HepG2 (cell line): ENCODE measurements around the gene MRFAP1L1. TPM values are rescaled to one million over a fixed set of nuclear protein-coding genes. Genes with fewer than 3 reads are reported as not detected.

Experiments used
- BRCA1 ChIP-seq: sonication (generic); formaldehyde crosslinking; IDR thresholded peaks from 2 replicates; pipeline ENCODE4 v1.4.0; 2020; ENCODE audit warnings: missing genetic modification reagents
- MYNN ChIP-seq: sonication (generic); formaldehyde crosslinking; IDR thresholded peaks from 2 replicates; pipeline ENCODE4 v1.4.0; 2020; ENCODE audit warnings: mild to moderate bottlenecking, low read depth, missing genetic modification reagents
- NR2F2 ChIP-seq: IDR thresholded peaks from 2 replicates; pipeline ENCODE4 v1.6.1; 2012; ENCODE audit warnings: low read depth, inconsistent platforms, borderline replicate concordance
- RXRB ChIP-seq: IDR thresholded peaks from 2 replicates; pipeline ENCODE4 v1.6.1; 2016; ENCODE audit warnings: borderline replicate concordance, missing genetic modification reagents, missing compliant biosample characterization
- SRY ChIP-seq: sonication (generic); formaldehyde crosslinking; IDR thresholded peaks from 2 replicates; pipeline ENCODE4 v1.8.0; 2022; ENCODE audit warnings: mild to moderate bottlenecking, missing genetic modification reagents
- TAF15 ChIP-seq: fragments of 200-400 bp; formaldehyde crosslinking; IDR thresholded peaks from one replicate; pipeline ENCODE4 v1.6.1; 2018; ENCODE audit warnings: mild to moderate bottlenecking, low read depth, low read length; ENCODE audit not compliant: poor library complexity, severe bottlenecking
- ZFP1 ChIP-seq: IDR thresholded peaks from 2 replicates; pipeline ENCODE4 v1.6.1; 2016
- ZNF33A ChIP-seq: sonication (generic); formaldehyde crosslinking; IDR thresholded peaks from 2 replicates; pipeline ENCODE4 v1.5.1; 2020; ENCODE audit warnings: missing genetic modification reagents, mild to moderate bottlenecking, moderate library complexity, borderline replicate concordance
- ZNF431 ChIP-seq: sonication (generic); formaldehyde crosslinking; IDR thresholded peaks from 2 replicates; pipeline ENCODE4 v1.9.0; 2022; ENCODE audit warnings: missing genetic modification reagents, low read depth, mild to moderate bottlenecking, borderline replicate concordance
- polyA plus RNA-seq, 8 experiments: library from polyadenylated mRNA; depleted of rRNA in 3 of 8; stranded (reverse) in 7 of 8; unstranded in 1 of 8; fragments of >200 nt; fragmentation: Illumina TruSeq in 4 of 8; extraction: Trizol in 4 of 8; gene quantifications; 2 replicates each; pipeline versions ENCODE4 v1.2.1 to v1.2.3, GENCODE V29; 2011 to 2016; ENCODE audit warnings: low read depth in 4 of 8, missing spikeins in 1 of 8, mixed read lengths in 1 of 8; ENCODE audit not compliant: insufficient read depth in 1 of 8
- total RNA-seq, 5 experiments: library from RNA; depleted of rRNA; stranded (reverse); fragments of >200 nt; fragmentation: Illumina TruSeq; extraction: Trizol; gene quantifications; 2 replicates each; pipeline ENCODE4 v1.2.3, GENCODE V29; 2016; ENCODE audit warnings: low read depth in 1 of 5
- TF ChIP-seq, protein P1 (sequence below): IDR thresholded peaks from 2 replicates; pipeline ENCODE4 v1.6.1; 2016; ENCODE audit warnings: low read depth, control low read depth
- TF ChIP-seq, protein P2 (sequence below): sonication (generic); formaldehyde crosslinking; IDR thresholded peaks from 2 replicates; pipeline ENCODE4 v1.8.0; 2022; ENCODE audit warnings: missing genetic modification reagents, mild to moderate bottlenecking, inconsistent platforms, borderline replicate concordance
- TF ChIP-seq, protein P3 (sequence below): sonication (generic); formaldehyde crosslinking; IDR thresholded peaks from 2 replicates; pipeline ENCODE4 v1.5.0; 2020; ENCODE audit warnings: mild to moderate bottlenecking, missing genetic modification reagents, borderline replicate concordance
- TF ChIP-seq, protein P4 (sequence below): IDR thresholded peaks from 2 replicates; pipeline ENCODE4 v1.6.1; 2016; ENCODE audit warnings: missing genetic modification reagents, missing compliant biosample characterization
- TF ChIP-seq, protein P5 (sequence below): sonication (generic); formaldehyde crosslinking; IDR thresholded peaks from 2 replicates; pipeline ENCODE4 v1.9.0; 2021; ENCODE audit warnings: missing genetic modification reagents, borderline replicate concordance

MRFAP1L1 gene
- total and polyA plus RNA-seq, 2 of the 13 experiments (the other 11 are each of a cell fraction or from before 2014, with no cell fraction given) = 44.8 to 76.6 TPM

DNA sequence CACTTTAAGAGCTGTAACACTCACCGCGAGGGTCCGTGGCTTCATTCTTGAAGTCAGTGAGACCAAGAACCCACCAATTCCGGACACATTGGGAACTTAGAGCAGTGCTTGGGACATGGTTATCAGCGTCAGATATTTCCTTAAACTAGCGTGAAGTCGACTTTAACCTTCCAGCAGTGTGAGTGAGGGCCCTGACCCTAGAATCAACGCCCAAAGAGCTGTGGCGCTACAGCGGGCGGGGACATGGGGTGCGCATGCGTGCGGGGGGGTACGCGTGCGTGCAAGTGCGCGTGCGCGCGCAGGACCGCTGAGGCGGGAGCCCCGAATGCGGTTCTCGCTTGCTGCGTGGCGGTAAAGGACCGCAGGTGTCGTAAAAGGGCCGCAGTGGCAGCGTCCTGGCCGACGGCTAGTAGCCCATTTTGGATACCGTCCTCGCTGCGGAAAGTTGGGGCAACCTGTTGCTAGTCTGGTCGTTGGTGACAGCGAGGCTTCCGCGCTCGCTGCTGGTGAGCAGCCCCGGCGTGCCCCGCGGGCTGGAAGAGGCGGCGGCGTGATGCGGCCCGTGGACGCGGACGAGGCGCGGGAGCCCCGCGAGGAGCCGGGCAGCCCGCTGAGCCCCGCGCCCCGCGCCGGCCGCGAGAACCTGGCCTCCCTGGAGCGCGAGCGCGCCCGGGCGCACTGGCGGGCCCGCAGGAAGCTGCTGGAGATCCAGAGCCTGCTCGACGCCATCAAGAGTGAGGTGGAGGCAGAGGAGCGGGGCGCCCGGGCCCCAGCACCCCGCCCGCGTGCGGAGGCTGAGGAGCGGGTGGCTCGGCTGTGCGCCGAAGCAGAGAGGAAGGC, 35.8 kb downstream of the MRFAP1L1 start (continued):
- TF ChIP-seq, protein P1, sequence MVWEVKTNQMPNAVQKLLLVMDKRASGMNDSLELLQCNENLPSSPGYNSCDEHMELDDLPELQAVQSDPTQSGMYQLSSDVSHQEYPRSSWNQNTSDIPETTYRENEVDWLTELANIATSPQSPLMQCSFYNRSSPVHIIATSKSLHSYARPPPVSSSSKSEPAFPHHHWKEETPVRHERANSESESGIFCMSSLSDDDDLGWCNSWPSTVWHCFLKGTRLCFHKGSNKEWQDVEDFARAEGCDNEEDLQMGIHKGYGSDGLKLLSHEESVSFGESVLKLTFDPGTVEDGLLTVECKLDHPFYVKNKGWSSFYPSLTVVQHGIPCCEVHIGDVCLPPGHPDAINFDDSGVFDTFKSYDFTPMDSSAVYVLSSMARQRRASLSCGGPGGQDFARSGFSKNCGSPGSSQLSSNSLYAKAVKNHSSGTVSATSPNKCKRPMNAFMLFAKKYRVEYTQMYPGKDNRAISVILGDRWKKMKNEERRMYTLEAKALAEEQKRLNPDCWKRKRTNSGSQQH (CRISPR knock-in tag) = no peak
- TF ChIP-seq ZNF33A (peak; percentile 65; the same call in 1 of the 2 replicates), RXRB (CRISPR knock-in tag) (0 out of 2 replicates have a peak, but pooled peaks have one; percentile 61), TAF15 (peak; percentile 44), NR2F2 (0 out of 2 replicates have a peak, but pooled peaks have one; percentile 22), ZNF431 (peak; percentile 89), MYNN (no peak), BRCA1 (CRISPR knock-in tag) (no peak; the same call in 1 of the 2 replicates), ZFP1 (no peak), SRY (CRISPR knock-in tag) (peak; percentile 93; the same call in 1 of the 2 replicates)
- TF ChIP-seq, protein P2, sequence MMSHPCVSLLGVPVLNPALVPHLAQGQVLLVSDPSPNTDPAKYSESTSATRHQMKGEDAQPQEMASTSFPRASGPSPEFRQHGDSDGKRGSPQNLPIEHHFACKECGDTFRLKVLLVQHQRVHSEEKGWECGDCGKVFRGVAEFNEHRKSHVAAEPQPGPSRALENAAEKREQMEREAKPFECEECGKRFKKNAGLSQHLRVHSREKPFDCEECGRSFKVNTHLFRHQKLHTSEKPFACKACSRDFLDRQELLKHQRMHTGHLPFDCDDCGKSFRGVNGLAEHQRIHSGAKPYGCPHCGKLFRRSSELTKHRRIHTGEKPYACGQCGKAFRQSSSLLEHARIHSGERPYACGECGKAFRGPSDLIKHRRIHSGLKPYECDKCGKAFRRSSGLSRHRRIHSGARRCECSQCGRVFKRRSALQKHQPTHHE = no peak; the same call in 1 of the 2 replicates
- TF ChIP-seq, protein P3, sequence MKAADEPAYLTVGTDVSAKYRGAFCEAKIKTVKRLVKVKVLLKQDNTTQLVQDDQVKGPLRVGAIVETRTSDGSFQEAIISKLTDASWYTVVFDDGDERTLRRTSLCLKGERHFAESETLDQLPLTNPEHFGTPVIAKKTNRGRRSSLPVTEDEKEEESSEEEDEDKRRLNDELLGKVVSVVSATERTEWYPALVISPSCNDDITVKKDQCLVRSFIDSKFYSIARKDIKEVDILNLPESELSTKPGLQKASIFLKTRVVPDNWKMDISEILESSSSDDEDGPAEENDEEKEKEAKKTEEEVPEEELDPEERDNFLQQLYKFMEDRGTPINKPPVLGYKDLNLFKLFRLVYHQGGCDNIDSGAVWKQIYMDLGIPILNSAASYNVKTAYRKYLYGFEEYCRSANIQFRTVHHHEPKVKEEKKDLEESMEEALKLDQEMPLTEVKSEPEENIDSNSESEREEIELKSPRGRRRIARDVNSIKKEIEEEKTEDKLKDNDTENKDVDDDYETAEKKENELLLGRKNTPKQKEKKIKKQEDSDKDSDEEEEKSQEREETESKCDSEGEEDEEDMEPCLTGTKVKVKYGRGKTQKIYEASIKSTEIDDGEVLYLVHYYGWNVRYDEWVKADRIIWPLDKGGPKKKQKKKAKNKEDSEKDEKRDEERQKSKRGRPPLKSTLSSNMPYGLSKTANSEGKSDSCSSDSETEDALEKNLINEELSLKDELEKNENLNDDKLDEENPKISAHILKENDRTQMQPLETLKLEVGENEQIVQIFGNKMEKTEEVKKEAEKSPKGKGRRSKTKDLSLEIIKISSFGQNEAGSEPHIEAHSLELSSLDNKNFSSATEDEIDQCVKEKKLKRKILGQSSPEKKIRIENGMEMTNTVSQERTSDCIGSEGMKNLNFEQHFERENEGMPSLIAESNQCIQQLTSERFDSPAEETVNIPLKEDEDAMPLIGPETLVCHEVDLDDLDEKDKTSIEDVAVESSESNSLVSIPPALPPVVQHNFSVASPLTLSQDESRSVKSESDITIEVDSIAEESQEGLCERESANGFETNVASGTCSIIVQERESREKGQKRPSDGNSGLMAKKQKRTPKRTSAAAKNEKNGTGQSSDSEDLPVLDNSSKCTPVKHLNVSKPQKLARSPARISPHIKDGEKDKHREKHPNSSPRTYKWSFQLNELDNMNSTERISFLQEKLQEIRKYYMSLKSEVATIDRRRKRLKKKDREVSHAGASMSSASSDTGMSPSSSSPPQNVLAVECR = peak; percentile 67; the same call in 1 of the 2 replicates
- TF ChIP-seq, protein P4, sequence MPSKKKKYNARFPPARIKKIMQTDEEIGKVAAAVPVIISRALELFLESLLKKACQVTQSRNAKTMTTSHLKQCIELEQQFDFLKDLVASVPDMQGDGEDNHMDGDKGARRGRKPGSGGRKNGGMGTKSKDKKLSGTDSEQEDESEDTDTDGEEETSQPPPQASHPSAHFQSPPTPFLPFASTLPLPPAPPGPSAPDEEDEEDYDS (CRISPR knock-in tag) = peak; percentile 70
- TF ChIP-seq, protein P5, sequence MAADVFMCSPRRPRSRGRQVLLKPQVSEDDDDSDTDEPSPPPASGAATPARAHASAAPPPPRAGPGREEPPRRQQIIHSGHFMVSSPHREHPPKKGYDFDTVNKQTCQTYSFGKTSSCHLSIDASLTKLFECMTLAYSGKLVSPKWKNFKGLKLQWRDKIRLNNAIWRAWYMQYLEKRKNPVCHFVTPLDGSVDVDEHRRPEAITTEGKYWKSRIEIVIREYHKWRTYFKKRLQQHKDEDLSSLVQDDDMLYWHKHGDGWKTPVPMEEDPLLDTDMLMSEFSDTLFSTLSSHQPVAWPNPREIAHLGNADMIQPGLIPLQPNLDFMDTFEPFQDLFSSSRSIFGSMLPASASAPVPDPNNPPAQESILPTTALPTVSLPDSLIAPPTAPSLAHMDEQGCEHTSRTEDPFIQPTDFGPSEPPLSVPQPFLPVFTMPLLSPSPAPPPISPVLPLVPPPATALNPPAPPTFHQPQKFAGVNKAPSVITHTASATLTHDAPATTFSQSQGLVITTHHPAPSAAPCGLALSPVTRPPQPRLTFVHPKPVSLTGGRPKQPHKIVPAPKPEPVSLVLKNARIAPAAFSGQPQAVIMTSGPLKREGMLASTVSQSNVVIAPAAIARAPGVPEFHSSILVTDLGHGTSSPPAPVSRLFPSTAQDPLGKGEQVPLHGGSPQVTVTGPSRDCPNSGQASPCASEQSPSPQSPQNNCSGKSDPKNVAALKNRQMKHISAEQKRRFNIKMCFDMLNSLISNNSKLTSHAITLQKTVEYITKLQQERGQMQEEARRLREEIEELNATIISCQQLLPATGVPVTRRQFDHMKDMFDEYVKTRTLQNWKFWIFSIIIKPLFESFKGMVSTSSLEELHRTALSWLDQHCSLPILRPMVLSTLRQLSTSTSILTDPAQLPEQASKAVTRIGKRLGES = no peak
